IPS-11a (cell line): ENCODE results near the gene ZFR2.
"Not testable (repeated sequence)": the region's sequence is repeated elsewhere in the genome, so short reads cannot be mapped to it uniquely, and the experiment has no call there.

ENCODE experiments used
- H3K4me3 ChIP-seq: one replicate; pipeline ENCODE4 v1.5.1; 2013; ENCODE audit warnings: low read depth, low read length, control low read depth

Gene ZFR2

GRCh38 chr19:3874695-3875094, 5.9 kb upstream of the ZFR2 start:
- H3K4me3 ChIP-seq = not testable (repeated sequence)

- H3K4me3 ChIP-seq = no peak overlapping the region
These were observed 4.3 kb upstream of the ZFR2 start for GRCh38 chr19:3873151-3873550.

GRCh38 chr19:3867971-3868769, 668 bp downstream of the ZFR2 start:
- H3K4me3 ChIP-seq = peak overlapping the region; percentile 13

- H3K4me3 ChIP-seq = no peak overlapping the region
These were observed 1.8 kb downstream of the ZFR2 start for GRCh38 chr19:3866910-3867638.

- H3K4me3 ChIP-seq = no peak overlapping the region
These were observed 5.2 kb downstream of the ZFR2 start for GRCh38 chr19:3863648-3864047.

GRCh38 chr19:3862826-3863500, 5.9 kb downstream of the ZFR2 start:
- H3K4me3 ChIP-seq = no peak overlapping the region

GRCh38 chr19:3860499-3860898, 8.3 kb downstream of the ZFR2 start:
- no peak overlapping the region for H3K4me3 ChIP-seq

GRCh38 chr19:3857449-3858003, 11.3 kb downstream of the ZFR2 start:
- H3K4me3 ChIP-seq = no peak overlapping the region

- H3K4me3 ChIP-seq = no peak overlapping the region
These were observed 13.5 kb downstream of the ZFR2 start for GRCh38 chr19:3855320-3855719.

GRCh38 chr19:3852614-3853254, 16.1 kb downstream of the ZFR2 start:
- no peak overlapping the region for H3K4me3 ChIP-seq

GRCh38 chr19:3852177-3852511, 16.7 kb downstream of the ZFR2 start:
- no peak overlapping the region for H3K4me3 ChIP-seq

- no peak overlapping the region for H3K4me3 ChIP-seq
These were observed 17.3 kb downstream of the ZFR2 start for GRCh38 chr19:3851254-3852176.

GRCh38 chr19:3850320-3850972, 18.4 kb downstream of the ZFR2 start:
- H3K4me3 ChIP-seq = no peak overlapping the region

- no peak overlapping the region for H3K4me3 ChIP-seq
These were observed 19.1 kb downstream of the ZFR2 start for GRCh38 chr19:3849787-3850186.

GRCh38 chr19:3849092-3849491, 19.7 kb downstream of the ZFR2 start:
- no peak overlapping the region for H3K4me3 ChIP-seq

GRCh38 chr19:3844596-3844995, 24.2 kb downstream of the ZFR2 start:
- no peak overlapping the region for H3K4me3 ChIP-seq

- no peak overlapping the region for H3K4me3 ChIP-seq
These were observed 25.9 kb downstream of the ZFR2 start for GRCh38 chr19:3842948-3843347.

GRCh38 chr19:3840804-3841203, 28.0 kb downstream of the ZFR2 start:
- H3K4me3 ChIP-seq = no peak overlapping the region

- no peak overlapping the region for H3K4me3 ChIP-seq
These were observed 28.9 kb downstream of the ZFR2 start for GRCh38 chr19:3839941-3840340.

GRCh38 chr19:3838661-3839060, 30.2 kb downstream of the ZFR2 start:
- no peak overlapping the region for H3K4me3 ChIP-seq
